GM18858 (cell line): ENCODE results near the gene PSD.

Experiments
- ATAC-seq: cut with Tn5 transposase; IDR thresholded peaks from one replicate; pipeline ENCODE4 v1.9.1; 2021; ENCODE audit not compliant: unreplicated experiment

PSD gene

GRCh38 chr10:102420714-102421506 lies 2.3 kb upstream of the PSD start, which contains the start of gene FBXL15:
TSS of gene FBXL15 (plus strand) at chr10:102420836. CDS start at chr10:102421130, 294 bp downstream.
- ATAC-seq = peak; percentile 60

- no peak for ATAC-seq
Observed at GRCh38 chr10:102420181-102420713, 1.7 kb upstream of the PSD start.

GRCh38 chr10:102419269-102420180 lies 940 bp upstream of the PSD start:
- ATAC-seq = no peak

GRCh38 chr10:102416695-102417094 lies 1.9 kb downstream of the PSD start:
- ATAC-seq = no peak

GRCh38 chr10:102416283-102416682 lies 2.3 kb downstream of the PSD start:
- no peak for ATAC-seq

- no peak for ATAC-seq
Observed at GRCh38 chr10:102414749-102415148, 3.8 kb downstream of the PSD start.

GRCh38 chr10:102413806-102414561 lies 4.6 kb downstream of the PSD start:
- ATAC-seq = no peak

- ATAC-seq = no peak
Observed at GRCh38 chr10:102413053-102413705, 5.4 kb downstream of the PSD start.

GRCh38 chr10:102412293-102412692 lies 6.3 kb downstream of the PSD start:
- ATAC-seq = no peak

- no peak for ATAC-seq
Observed at GRCh38 chr10:102411341-102412255, 7.0 kb downstream of the PSD start.

- ATAC-seq = no peak
Observed at GRCh38 chr10:102410429-102411073, 8.0 kb downstream of the PSD start.

GRCh38 chr10:102409604-102410428 lies 8.8 kb downstream of the PSD start:
- ATAC-seq = no peak

GRCh38 chr10:102408728-102409603 lies 9.6 kb downstream of the PSD start:
- no peak for ATAC-seq

GRCh38 chr10:102408131-102408727 lies 10.4 kb downstream of the PSD start:
- ATAC-seq = no peak

- no peak for ATAC-seq
Observed at GRCh38 chr10:102407425-102408130, 11.0 kb downstream of the PSD start.

GRCh38 chr10:102406815-102407214 lies 11.8 kb downstream of the PSD start:
- ATAC-seq = no peak
